HG03196 (cell line): ENCODE measurements around the gene MAPRE2.
A peak's percentile ranks its signal among the peaks of the same experiment; 100 is the strongest.
"Not testable (repeated sequence)": the region's sequence is repeated elsewhere in the genome, so short reads cannot be mapped to it uniquely, and the experiment has no call there.

Experiments
- ATAC-seq: cut with Tn5 transposase; IDR thresholded peaks from one replicate; pipeline ENCODE4 v1.9.1; 2021; ENCODE audit not compliant: unreplicated experiment

The MAPRE2 gene

DNA sequence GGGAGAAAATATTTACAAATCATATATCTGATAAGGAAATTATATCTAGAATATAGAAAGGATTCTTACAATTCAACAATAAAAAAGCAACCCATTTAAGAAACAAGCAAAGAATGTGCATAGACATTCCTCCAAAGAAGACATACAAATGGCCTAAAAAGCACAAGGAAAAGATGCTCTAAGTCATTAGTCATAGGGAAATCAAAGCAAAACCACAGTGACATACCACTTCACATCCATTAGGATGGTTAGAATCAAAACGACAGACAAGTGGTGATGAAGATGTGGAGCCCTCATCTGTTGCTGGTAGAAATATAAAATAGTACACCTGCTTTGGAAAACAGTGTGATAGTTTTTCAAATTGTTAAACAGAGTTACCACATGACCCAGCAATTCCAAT lies 48.2 kb downstream of the MAPRE2 start:
- no peak for ATAC-seq

DNA sequence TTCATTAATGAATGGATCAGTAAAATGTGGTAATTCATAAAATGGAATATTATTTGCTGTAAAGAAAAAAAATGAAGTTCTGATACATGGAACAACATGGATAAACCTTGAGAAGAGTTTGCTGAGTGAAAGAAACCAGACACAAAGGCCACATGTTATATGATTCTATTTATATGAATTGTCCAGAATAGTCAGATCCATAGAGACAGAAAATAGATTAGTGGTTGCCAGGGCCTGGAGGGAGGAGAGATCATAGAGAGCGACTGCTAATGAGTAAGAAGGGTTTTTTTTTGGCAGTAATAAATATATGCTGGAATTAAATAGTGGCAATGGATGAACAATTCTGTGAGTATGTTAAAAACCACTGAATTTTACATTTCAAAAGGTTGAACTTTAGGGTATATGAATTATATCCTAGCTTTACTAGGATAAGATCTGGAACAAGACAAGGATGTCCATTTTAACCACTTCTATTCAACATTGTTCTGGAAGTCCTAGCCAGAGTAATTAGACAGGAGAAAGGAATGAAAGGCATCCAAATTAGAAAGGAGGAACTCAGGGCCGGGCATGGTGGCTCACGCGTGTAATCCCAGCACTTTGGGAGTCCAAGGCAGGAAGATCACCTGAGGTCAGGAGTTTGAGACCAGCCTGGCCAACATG lies 48.8 kb downstream of the MAPRE2 start:
- no peak for ATAC-seq

DNA sequence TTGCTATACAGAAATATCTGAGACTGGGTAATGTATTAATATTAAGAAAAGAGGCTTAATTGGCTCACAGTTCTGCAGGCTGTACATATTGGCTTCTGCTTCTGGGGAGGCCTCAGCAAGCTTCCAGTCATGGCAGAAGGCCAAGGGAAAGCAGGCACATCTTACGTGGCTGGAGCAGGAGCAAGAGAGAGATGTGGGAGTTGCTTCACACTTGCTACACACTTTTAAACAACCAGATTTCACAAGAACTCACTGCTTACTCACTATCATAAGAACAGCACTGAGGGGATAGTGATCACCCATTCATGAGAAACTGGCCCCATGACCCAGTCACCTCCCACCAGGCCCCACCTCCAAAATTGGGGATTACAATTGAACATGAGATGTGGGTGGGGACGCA lies 50.6 kb downstream of the MAPRE2 start:
- no peak for ATAC-seq

DNA sequence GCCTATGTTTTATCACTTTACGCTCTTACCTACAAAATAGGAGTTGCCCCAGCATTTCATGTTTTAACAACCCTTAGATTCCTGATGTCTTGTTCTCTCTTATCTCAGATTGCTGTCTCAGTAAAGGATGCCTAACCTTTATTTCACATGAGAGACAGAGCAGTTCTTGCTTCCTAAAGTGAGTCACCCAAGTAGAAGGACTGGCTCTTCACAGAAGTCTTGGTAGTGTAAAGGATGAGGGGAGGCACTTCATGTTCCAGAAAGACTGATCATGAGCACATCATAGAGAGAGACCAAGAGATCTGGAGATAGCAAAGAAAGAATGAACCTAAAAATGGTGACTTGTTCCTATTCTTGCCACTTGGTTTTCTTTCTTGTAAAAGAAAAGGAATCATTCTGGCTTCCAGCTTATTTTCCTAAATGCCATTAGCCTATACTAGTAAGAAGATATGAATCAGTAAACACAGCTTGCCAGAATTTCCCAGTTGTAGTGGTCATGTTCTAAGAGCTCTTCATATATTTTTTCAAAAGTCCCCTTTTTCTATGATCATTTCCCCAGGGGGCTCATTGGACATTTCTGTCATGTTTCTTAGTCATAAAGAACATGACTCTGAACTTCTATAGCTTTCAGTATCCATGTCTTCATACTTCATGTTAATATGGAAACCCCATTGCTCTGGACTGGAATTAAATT lies 54.9 kb downstream of the MAPRE2 start:
- peak; percentile 71 for ATAC-seq

DNA sequence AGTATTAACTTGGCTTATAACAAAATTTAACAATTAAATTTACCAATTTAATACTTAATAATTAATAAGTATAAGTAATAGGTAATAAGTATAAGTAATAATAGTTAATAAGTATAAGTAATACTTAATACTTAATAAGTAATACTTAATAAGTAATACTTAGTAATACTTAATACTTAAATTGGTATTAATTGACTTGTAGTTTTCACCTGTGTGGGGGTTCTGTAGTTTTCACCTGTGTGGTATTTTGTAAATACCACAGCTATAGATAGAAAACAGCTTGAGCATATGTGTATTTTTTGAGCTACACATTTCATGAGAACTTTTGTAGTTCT lies 55.4 kb downstream of the MAPRE2 start:
- no peak for ATAC-seq

DNA sequence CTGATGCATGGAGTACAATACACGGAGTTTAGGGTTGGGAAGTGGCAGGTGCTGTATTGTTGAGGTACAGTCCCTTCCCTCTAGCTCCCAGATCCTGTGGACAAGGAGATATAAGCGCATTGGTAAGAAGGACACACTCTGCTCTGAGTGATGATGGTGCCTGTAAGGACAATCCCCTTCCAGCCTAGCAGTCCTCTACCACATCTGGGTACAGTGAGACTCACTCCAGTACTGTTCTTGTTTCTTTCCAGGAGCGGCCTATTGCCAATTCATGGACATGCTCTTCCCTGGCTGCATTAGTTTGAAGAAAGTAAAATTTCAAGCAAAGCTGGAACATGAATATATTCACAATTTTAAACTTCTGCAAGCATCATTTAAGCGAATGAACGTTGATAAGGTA lies 56.0 kb downstream of the MAPRE2 start:
- no peak for ATAC-seq

DNA sequence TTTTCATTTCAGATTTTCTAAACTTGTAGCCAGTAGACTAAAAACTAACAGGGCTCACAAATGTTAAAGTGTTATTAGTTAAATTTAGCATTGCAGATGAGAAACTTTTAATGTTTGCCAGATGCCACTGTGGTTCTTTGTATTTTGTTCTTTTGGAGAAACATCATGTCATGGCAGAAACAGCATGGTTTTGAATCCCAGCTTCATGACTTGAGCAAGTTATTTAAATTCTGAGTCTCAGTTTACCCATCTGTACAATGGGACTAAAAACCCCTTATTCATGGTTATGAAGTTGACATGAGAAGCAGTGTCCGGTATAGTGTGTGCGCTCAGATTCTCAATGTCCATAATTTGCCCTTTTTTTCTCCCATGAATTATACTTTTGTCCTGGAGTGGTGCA lies 56.5 kb downstream of the MAPRE2 start:
- no peak for ATAC-seq

DNA sequence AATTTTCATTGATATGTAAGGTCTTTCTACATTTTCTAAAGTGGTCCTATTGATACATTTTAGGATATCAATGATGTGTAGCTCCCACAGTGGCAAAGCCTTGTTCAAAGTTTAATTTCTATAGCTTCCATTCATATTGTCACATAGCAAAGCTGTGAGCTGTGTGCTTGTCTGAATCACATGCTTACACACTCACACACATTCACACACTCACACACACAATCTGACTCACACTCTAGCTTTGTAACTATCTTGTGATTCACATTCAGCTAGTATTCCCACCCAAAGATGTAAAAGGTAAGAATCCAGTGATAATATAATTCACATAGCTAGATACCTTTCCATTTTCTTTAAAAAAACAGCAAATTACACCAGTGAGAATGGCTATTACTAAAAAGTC lies 58.7 kb downstream of the MAPRE2 start:
- no peak for ATAC-seq

DNA sequence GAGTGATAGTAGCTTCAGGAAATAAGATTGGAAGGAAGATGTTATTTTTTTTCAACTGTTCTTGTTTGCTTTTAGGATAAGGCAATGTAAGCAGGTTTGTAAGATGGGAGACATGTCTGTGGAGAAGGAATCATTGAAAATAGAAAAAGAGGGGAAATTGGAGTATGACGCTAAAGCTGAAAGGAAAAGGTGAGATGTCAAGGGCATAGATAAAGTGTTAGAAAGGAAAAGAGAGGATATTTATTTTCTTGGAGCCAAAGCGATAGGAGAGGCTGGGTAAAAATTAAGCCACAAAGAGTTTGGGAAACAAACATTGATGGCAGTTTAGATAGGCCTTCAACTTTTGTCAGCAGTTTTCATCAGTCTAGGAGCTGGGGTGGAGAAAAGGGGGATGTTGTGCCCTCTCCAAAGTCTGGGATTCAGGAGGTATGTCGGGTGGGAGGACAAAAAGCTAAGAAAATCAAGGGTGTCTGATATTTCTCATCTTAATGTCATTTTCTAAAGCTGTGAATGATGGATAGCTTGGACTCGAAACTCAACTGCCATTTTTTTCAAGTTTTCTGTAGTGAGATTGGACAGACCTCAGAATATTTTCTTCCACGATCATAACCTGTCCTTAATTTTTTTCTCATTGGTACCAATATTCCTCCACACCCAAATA lies 63.3 kb downstream of the MAPRE2 start:
- no peak for ATAC-seq

DNA sequence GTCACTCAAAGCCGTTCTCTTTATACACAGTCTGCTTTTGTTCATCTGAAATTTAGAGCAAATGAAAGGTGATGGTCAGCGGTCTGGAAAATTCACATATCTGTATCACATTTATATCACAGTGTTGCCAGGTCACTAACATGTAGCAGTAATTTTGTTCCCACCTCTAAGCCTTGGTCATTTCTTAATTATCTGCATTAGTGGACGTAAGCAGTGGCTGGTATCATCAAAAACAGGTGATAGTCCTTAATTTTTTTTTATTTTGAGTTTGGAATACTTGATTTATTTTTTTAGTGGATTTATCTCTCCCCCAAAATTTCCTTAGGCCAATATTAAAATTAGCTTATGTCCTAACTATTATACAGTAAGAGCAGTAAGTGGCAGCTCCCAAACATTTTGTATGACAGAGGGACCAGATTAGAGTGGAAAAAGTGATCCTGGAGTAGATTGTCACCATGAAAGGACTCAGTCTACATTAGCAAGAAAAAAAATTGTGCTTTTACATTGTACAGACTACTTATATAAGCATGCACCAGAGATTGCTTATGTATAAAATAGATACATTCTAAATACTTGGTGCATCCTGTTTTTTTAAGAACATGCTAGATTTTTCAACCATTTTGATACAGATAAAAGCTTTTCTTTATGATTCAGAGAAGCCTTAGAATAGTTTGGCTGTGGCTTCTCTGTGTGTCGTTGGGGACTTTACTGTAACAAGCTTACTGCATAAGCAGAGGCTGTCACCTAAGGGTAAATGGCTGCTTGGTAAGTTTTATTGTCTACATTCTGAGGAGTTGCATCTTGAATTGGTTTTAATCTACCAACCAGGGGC lies 65.0 kb downstream of the MAPRE2 start:
- ATAC-seq, result no peak

DNA sequence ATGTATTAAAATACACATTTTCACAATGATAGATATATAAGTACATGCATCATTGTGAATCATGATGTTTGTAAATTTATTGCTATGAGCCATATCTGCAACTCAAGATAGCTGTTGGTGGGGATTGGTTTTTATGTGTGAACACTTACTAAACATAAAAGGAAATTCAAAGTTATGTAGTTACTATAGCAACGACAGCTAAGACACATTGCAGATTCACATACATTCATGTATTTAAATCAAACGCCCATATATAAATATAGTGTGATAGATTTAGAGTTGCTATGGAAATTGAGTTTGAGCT lies 65.6 kb downstream of the MAPRE2 start:
- ATAC-seq, result no peak

DNA sequence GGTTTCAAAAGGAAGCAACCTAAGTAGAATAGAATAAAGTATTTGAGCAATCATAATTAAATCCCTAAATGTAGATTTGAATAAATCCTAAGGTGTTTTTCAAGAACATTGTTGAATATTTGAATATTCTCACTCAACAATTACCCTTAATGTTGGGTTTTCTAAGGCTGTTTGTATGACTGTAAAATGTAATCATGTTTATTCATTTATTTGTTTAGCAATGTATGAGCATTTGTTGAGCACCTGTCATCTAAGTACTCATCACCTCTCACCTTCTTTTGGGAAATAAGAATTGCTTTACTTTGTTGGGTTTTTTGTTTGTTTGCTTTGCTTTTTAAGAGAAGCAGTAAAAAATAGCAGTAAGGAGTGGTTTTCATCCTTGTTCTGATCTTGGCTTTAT lies 66.0 kb downstream of the MAPRE2 start:
- no peak for ATAC-seq

DNA sequence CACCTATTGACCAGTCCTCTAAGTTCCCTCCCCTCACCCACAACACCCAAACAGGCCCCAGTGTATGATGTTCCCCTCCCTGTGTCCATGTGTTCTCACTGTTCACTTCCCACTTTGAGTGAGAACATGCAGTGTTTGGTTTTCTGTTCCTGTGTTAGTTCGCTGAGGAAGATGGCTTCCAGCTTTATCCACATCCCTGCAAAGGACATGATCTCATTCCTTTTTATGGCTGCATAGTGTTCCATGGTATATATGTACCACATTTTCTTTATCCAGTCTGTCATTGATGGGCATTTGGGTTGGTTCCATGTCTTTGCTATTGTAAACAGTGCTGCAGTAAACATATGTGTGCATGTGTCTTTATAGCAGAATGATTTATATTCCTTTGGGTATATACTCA lies 66.9 kb downstream of the MAPRE2 start:
- not testable (repeated sequence) for ATAC-seq

DNA sequence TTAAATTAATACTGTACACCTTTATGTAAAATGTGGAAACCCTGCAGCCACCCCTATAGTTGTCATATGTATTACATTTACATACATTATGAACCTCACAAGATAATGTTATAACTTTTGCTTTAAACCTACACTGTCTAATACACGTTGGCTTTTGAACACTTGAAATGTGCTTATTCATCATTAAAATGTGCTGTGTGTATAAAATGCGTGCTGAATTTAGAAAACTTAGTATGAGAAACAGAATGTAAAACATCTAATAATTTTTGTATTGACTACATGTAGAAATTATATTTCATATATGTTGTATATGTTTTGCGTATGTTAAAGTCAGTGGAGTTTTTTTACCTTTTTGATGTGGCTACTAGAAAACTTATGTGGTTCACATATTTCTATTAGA lies 68.8 kb downstream of the MAPRE2 start:
- ATAC-seq, result no peak

DNA sequence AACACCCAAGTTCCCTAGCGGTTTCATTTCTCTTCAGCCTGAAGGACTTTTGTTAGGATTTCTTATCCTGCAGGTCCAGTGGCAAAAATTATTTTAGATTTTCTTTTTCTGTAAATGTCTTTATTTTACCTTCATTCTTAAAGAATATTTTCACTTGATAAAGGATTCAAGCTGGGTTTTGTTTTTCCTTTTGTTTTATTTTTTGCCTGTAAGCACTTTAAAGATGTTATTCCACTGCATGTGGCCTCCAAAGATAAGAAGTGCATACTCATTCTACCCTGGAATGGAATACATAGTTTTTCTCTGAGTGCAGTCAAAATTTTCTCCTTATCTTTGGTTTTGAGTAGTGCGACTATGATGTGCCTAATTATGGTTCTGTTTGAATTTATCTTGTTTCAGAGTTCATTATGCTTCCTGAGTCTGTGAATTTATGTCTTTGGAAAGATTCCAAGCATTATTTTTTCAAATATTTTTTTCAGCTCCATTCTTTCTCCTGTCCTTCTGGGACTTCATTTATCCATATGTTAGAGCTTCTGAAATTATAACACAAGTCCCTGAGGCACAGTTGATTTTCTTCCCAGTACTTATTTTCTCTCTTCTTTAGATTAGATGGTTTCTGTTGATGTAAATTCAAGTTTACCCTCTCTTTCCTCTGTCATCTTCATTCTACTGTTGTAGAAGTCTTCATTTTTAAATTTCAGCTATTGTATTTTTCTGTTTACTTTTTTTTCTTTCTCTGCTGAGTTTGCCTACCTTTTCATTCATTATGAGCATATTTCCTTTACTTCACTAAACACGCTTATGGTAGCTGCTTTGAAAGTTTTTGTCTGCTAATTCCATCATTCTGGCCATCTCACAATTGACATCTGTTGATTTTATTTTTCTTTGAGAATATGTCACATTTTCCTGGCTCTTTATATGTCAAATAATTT lies 69.6 kb downstream of the MAPRE2 start:
- ATAC-seq, result no peak

DNA sequence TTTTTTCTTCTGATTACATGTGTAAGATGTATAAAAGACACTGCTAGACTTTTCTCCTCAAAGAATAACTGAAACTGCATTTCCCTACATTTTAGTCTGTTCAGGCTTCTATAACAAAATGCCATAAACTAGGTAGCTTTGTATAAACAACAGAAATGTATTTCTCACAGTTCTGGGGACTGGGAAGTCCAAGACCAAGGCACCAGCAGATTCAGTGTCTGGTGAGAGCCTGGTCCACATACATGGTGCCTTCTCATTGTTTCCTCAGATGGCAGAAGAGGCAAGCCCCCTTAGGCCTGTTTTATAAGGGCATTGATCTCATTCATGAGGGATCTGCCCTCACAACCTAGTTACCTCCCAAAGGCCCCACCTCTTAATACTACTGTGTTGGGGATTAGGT lies 71.5 kb downstream of the MAPRE2 start:
- ATAC-seq, result no peak

DNA sequence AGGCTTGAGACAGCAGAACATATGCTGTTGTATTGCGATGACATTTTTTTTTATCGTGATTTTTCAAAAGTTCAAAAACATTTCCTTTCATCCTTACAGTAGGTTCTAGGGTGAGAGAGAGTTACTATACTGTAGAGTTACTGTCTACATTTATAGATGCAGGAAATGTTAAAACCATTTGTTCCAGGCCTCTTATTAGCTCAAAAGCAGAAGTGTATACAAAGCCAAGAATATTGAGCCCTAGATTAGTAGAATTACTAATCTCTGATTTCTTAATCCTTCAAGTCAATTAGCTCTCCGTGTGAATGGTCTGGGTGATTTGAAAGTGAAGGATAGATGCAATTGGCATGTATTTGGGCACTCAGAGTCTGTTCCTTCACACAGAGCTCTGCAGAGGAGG lies 73.1 kb downstream of the MAPRE2 start:
- no peak for ATAC-seq

DNA sequence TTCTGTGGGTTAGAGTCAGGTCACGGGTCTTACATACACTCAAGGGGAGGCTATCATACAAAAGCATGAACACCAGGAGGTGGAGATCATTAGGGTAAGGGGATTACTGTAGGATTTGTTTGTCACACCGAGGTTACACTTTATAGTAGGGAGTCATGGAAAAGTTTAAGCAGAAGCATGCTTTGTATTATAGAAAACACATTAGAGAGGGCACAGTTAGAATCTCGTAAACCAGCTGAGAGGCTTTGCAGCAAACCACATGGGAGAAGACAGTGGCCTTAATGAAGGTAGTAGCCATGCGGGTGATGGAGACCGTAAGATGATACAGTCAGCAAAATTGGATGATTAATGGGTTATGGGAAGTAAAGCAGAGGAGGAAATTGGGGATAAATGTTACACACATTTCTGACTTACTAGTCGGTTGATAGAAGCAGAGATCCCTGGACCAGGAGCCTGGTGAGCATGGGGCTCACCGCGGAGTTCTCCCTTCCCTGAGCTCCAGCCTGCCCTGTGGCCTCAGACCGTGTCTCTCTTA lies 75.6 kb downstream of the MAPRE2 start:
- no peak for ATAC-seq

DNA sequence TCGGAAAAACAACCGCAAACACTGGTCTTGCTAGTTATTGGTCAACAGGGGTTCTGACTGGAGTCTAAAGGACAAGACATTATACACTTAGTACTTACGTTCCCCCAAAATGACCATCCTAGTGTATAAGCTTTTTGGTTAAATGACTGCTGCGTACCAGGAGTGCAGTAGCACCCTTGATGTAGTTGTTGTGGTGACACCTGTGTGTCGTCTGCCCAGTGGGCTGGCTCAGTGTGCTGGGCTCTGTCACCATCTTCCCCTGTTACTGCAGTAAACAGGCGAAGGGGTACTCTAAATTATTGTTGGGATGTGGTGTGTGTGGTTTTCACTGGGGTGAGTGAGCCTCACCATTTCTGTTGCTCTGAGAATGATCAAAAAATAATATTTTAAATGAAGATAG lies 76.2 kb downstream of the MAPRE2 start:
- ATAC-seq, result no peak

DNA sequence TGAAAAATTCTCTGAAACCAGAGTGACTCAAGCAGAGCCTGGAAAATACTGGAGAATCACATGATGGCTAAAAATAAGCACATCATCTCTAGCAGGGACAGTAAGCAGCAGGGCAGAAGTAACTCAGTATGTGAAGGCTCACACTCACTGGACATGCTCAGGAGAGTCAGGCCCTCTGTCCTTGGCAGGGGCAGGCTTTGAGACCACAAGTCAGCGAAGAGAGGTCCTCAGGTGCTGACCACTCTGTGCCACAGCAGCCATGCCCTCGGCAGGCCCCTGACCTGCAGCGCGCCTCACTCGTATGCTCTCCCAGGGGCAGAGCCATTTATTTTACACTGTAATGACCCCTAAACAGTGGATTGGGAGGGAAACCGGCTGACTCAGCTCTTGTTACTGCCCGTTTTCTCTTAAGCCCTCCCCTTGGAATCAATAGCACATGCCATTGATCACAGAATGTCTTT lies 76.8 kb downstream of the MAPRE2 start:
- no peak for ATAC-seq
